SKM-1 (cell line): Measurements from ENCODE around the gene TNFRSF4.

Experiments
- DNase-seq: peaks from one replicate; lab custom pipeline; 2025; ENCODE audit not compliant: unreplicated experiment; lab: John Stamatoyannopoulos, UW

Gene TNFRSF4

DNA sequence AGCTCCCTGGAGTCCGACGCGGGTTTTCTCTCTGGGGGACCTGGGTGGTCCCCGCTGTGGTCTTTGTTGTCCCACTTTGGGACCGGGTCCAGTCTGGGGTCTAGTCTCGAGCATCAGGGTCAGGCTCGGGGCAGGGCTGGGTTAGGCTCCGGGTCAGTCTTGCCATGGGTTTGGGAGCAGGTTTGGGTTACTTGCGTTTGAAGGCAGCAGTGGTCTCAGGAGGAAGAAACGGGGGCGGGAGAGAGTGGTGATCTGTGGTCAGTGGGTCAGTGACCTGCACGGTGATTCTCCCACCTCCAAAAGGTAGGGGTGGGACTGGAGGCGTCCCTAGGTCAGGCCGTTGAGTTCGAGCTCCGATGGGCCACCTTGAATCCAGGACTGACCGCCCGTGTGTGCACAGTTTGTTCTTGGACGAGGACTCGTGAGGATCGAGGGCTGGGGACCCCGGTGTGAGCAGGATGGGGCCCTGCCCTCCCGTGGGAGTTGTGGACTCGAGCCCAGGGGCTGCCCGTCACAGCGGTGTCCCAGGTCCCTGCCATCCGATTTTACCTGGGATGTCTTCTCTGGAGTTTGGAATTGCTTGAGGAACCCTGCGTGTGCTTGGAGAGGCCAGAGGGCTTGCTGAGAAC lies 20.3 kb upstream of the TNFRSF4 start:
- no peak for DNase-seq

DNA sequence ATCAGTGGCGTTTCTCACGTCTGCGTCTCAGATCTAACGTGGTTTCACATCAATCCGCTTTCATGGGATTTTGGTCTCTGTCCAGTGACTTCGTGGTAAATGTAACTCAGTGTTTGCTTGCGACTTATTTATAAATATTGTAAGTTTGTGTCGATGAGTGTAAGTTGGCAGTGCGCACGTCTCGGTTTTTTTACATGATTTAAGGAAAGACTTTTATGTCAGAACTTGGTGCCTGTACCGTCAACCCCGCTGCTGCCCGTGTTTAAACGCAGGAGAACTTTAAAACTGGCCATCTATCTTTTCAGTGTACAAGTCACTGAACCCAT lies 19.6 kb upstream of the TNFRSF4 start:
- no peak for DNase-seq

DNA sequence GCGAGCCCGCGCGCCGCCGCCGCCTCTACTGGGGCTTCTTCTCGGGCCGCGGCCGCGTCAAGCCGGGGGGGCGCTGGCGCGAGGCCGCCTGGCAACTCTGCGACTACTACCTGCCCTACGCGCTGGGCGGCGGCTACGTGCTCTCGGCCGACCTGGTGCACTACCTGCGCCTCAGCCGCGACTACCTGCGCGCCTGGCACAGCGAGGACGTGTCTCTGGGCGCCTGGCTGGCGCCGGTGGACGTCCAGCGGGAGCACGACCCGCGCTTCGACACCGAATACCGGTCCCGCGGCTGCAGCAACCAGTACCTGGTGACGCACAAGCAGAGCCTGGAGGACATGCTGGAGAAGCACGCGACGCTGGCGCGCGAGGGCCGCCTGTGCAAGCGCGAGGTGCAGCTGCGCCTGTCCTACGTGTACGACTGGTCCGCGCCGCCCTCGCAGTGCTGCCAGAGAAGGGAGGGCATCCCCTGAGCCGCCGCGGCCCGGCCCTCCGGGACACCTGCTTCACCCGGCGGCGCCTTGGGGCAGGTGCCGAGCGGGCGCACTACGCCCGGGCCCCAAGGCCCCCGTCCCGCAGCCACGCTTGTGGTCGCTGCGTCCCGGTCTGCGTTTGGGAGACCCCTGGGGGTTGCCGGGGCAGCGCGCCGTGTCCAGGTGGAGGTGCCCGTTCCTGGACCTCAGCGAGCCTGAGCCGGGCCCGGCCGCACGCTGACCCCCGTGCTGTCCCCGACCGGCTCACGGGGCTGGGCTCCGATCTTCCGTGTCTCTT lies 19.0 kb upstream of the TNFRSF4 start:
- DNase-seq = no peak

DNA sequence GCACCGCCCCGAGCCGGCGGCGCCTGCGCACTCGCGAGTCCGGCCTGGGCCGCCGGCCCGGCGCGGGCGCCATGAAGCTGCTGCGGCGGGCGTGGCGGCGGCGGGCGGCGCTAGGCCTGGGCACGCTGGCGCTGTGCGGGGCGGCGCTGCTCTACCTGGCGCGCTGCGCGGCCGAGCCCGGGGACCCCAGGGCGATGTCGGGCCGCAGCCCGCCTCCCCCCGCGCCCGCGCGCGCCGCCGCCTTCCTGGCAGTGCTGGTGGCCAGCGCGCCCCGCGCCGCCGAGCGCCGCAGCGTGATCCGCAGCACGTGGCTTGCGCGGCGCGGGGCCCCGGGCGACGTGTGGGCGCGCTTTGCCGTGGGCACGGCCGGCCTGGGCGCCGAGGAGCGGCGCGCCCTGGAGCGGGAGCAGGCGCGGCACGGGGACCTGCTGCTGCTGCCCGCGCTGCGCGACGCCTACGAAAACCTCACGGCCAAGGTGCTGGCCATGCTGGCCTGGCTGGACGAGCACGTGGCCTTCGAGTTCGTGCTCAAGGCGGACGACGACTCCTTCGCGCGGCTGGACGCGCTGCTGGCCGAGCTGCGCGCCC lies 18.3 kb upstream of the TNFRSF4 start, which contains the start of gene B3GALT6:
Gene B3GALT6 (plus strand): TSS at position 30 of the 588 bp plus-strand sequence. CDS start 42 bp downstream, at position 72.
- no peak for DNase-seq

DNA sequence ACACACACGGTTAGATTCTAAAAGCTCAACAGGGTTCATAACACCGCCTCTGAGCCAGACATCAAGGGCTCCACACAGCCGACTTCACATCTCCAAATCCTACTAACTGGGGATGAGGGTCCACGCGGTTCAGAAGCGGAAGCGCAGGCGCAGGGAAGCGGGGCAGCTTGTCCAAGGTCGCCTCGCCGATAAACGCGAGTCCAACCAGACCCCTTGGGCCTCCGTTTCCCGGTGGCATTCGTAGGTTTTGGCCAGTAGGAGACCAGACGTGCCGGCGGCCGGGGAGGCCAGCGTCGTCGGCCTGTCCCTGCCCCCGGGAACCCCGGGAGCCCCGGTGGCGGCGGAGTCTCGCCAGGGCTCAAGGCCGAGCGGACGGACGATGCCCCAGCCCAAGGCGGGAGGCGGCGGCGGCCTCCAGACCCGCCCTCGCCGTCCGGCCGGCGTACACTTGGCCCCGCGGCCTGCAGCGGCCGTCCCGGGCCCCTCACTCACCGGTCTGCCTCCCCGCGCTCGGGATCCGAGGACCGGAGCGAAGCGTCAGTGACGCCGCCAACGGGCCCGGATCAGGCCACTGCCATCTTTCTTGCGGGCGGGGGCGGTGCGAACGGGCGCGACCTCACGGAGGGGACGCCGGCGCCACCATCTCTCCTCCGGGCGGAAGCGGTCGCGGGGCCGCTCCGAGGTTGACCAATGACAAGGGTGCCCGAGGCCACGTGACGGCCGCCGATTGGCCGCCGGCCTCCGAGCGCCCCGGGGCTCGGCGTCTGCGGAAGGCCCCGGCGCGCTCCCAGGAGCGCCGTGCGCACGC lies 17.7 kb upstream of the TNFRSF4 start, which contains the start of gene SDF4:
Gene SDF4 (minus strand): TSS at position 602 of the 808 bp plus-strand sequence. CDS start 3,229 bp downstream, outside the sequence.
- DNase-seq = peak; percentile 79

DNA sequence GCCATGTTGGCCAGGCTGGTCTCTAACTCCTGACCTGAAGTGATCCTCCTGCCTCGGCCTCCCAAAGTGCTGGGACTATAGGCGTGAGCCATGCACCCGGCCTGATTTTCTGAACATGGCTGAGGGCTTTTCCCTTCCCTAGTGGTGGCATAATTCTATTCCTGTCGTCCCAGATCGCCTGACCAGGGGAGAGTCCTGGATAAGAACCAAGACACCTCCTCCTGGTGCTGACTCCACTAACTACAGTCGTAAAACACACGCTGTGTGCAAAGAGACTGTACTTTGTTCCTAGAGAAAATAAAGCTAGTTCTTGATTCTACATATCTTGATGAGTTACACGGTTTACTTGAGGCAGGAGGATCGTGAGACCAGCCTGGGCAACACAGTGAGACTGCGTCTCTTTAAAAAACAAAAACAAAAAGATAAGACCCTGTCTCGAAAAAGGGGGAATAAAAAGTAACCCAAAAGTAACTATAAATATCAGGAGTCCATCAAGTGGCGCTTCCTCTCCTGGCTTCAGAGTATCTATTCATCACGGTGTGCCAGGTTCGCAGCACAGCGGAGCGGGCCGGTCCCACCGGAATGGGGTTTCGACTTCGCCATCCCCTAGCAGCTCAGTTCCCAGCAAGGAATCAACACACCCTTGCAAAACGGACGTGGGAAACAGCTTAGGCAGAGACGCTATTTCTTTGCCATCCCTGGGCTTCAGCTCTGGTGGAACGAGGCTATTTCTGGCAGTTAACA lies 16.9 kb upstream of the TNFRSF4 start:
- no peak for DNase-seq

DNA sequence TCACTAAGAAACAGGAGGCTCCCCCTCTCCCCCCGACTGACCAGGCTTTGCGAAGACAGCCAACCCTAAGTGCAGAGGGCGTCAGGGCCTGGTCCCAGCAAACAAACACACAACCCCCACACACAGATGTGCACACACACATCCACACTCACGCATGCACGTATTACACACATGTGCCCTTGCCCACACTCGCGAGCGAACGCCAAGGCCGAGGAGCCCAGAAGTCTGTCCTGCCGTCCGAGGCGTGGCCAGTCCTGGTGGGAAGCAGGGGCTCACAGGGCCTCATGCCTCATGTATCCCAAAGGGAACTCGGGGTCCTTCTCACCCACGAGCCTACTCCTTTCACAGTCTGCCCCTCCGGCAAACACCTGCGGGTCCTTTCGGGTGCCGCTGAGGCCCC lies 15.8 kb upstream of the TNFRSF4 start:
- DNase-seq = no peak

DNA sequence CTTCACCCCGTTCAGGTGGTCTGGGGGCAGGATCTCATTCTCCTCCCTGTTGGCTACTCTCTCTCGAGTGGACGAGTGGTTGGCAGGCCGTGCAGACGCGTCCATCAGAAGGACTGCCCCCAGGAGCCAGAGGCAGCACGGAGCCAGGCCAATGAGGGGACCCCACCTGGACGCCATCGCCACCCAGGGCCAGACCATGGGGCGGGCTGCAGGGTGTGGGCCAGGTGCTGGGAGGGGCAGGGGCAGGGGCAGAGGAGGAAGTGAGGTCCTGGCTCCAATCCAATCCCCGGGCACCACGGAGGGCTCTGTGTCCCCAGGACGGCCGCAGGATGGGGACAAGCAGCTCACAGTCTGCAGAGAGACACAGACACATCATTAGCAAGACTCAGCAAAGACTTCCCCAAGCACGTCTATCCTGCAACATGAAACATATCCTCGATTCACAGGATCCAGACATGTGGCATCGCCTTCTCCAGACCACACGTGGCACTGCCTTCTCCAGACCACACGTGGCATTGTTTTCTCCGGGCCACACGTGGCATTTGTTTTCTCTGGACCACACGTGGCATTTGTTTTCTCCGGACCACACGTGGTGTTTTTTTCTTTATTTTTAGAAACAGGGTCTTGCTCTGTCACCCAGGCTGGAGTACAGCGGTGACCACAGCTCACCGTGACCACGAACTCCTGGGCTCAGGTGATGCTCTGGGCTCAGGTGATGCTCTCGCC lies 14.8 kb upstream of the TNFRSF4 start:
- DNase-seq = no peak

DNA sequence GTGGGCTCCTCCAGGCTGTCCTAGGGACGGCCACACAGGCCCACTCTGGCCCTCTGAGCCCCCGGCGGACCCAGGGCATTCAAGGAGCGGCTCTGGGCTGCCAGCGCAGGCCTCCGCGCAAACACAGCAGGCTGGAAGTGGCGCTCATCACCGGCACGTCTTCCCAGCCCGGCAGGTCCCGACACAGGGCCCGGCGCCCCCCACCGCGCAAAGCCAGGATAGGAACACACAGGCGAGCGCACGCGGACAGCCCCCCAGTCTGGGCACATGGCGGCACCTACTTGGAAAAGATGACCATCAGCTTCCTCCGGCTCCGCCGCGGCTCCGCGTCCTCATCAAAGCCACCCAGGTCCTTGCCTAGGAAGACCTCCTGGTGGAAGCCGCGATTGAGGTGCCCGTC lies 14.2 kb upstream of the TNFRSF4 start:
- DNase-seq = no peak

DNA sequence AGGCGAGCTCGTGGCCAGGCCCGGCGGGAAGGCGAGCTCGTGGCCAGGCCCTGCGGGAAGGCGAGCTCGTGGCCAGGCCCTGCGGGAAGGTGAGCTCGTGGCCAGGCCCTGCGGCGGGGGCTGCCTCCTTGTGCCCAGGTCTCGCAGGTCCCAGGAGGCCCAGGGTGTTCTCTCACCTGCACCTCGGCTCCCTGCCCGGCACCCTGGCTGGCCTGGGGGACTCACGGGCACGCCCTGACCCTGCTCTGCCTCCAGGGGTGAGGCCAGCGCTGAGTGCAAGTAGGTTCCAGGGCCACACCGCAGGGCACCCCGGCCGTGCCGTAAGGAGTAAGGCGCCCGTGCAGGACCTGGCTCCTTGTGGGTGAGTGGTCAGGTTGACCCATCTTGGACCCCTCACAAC lies 13.4 kb upstream of the TNFRSF4 start:
- no peak for DNase-seq

DNA sequence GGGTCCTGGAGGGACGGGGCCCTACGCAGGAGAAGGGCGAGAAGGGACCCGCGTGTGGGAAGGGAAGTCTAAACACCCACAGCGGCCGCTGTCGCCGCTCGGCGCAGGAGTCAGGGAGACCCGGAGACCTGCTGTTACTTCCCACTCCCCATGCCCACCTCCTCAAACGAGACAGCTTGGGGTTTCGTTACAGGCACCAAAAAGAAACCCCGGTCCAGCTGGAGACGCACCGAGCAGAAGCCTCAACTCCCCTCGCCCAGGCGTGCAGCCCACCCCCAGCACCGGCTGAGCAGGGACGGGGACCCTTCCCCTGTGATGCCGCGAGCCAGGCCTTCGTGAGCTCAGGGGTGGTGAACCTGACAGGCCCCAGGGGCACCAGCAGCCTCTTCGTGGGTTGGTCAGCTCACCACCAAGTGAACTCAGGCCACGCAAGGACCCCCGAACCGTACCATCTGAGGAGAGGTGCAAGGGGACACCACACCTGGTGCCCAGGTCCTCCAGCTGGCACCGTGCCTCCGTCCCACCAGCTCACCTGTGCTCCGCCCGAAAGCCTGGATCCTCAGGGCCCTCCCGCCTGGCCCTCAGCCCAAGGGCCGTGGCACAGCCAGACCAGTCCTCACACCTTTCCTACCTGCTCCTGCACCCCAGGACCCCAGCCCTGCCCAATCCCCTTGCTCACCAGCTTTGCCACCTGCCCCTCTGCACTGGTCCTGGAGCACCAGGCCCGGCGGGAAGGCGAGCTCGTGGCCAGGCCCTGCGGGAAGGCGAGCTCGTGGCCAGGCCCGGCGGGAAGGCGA lies 12.8 kb upstream of the TNFRSF4 start:
- DNase-seq = no peak

DNA sequence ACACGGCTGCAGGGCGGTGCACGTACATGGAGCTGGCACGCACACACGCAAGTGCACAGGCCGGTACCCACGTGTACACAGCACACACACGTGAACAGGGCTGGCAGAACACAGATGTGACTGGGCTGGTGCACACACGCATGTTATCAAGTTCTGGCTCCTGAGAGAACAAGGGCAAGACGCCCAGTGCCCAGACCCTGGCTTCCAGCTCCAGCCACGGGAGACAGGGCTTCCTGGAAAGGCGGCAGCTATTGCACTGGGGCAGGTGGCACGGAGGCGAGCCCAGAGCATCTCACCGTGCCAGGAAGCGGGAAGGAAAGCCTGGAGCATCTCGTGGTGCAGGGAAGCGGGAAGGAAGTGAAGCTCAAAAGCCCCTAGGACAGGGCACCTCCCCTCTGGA lies 12.0 kb upstream of the TNFRSF4 start:
- DNase-seq = no peak

DNA sequence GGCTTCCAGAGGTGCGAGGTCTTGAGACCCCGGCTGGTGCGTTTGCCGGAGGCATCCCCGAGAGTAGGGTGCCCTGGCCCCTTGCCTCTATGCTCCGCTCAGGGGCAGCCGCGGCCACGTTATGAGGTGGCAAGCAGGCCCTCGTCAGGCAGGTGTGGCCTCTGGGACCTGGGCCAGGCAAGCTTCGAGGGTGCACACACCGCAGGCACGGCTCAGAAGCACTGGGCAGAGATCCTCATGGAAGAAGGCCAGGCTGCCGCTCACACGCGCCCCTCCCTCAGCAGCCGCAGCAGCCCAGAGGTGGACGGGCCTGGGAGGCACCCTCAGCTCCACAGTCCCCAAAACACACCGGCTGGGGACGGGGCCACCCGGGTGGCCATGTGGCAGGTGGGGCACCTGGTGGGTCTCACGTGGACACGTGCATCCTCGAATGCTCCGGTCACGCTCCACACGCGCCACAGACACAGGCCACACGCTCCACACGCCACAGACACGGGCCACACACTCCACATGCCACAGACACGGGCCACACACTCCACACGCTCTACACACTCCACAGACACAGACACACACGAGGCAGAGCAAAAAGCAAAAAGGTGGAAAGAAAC lies 11.4 kb upstream of the TNFRSF4 start:
- no peak for DNase-seq

DNA sequence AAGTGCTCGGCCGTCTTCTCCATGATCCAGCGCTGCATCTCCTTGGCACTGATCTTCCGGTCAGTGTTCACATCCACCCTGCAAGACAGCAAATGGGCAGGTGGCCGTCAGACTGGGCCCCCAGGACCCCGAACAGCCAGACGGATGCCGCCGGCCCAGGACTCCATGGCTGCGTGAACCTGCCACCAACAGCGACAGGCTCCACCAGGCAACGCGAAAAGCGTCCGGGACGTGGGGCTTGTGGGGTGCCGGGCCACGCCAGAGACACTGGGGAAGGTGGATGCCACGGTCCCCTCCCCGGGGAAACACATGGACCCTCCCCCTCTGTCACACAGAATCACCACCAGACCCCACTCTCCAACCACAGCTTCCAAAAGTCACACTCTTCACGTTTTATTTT lies 9.9 kb upstream of the TNFRSF4 start:
- DNase-seq = no peak

DNA sequence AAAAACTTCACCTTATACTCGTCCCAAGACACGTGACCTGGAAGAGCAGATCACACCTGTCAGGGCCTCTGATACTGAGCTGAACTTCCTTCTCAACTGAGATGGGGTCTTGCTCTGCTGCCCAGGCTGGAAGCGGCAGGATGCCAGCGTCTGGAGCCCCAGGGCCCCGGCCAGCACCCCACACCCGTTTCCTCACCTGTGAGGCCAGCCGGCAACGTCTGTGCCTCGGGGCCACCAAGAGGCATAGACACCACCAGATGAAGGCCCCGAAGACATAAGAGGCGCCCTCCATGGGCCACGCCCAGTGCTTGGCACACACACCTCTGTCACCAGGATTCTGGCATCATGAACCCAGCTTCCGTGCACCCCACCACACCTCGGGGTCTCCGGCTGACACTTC lies 9.4 kb upstream of the TNFRSF4 start:
- no peak for DNase-seq

DNA sequence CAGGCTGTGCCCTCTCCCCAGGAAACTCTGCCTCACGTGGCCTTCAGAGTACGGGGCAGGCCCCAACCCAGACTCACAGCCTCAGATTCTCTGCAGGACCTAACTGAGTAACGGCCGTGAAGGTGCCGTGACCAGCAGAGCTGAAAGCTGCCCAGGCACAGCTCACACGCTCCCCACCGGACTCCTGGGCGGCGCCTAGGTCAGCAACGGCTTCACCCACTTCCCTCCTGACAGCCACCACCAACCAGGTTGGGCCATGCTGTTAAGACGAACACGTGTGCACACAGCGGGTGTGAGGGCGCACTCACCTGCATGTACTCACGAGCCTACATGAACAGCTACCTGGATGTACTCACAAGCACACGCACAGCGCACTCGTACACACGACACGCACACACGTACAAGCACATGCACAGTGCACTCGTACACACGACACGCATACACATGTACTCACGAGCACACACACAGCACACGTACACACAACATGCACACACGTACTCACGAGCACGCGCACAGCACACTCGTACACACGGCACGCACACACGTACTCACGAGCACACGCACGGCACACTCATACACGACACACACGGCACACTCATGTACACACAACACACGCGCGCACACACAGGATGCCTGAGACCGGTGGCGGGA lies 8.7 kb upstream of the TNFRSF4 start:
- no peak for DNase-seq

DNA sequence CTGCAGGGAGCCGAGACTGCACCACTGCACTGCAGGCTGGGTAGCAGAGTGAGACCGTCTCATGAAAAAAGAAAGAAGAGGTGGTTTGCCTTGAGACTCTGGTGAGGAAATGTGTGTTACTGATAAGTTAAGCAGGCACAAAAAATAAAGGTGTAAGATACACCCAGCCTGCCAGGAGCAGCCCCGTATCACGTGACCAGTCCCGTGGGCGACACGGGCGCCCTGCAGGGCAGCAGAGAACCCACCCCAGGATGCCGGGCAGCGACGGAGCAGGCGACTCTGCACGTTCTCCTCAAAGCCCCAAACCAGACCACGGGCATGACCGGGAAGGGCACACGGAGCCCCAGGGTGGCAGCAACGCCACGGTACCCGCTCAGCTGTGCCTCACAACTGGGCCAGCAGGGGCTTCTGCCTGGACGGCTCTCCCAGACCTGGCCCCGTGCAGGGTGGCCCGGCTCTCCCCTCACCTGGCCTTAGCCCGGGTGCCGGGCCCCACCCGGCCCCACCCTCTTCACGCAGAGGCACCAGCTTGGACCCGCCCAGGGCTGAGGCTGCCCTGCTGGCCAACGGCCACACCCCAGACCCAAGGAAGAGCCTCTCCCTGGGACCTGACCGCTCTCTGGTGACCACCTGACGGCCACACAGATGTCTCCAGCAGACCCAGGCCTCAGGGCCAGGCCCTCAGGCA lies 8.1 kb upstream of the TNFRSF4 start:
- no peak for DNase-seq

DNA sequence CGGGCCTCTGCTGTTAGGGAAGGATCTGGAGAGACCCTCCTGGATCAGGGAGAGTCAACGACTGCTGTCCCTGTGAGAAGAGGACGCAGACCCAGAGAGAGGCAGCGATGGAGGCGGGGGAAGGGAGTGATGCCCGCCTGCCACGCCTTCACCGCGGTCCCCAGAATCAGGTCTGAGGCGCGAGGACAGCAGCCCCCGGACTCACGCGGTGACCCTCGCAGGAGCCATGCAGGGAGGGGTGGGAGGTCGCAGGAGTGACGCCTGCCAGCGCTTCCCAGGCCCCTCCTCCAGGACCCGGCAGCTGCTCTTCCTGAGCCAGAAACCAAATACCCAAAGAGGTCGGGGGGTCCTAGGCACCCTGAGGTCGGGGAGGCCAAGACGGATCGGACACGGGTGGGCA lies 6.2 kb upstream of the TNFRSF4 start:
- no peak for DNase-seq
